ENCODE data around the gene CFAP45. TPM values are rescaled to one million over a fixed set of nuclear protein-coding genes. Genes with fewer than 3 reads are reported as not detected.
A peak's percentile ranks its signal among the peaks of the same experiment; 100 is the strongest.

CFAP45 gene
- total RNA-seq, 1 experiment from 2014 or later: 0.48 TPM

GRCh38 chr1:159914252-159915018 lies 14.5 kb upstream of the CFAP45 start (continued):
- TF ChIP-seq ZNF263 (CRISPR knock-in tag; IDR thresholded peaks at IDR 0.05; ENCODE audit: low read depth) (no peak), RELA (CRISPR knock-in tag; IDR thresholded peaks at IDR 0.05; ENCODE audit: borderline replicate concordance) (no peak)

- peak overlapping the region; percentile 5; the same call in 1 of the 2 replicates for H3K4me3 Mint-ChIP-seq
- no peak for DNase-seq (ENCODE audit: low spot score)
- no peaks in the 10 kb centered on the region for H3K27me3 Mint-ChIP-seq (ENCODE audit: low read depth)
Measured at GRCh38 chr1:159913451-159914192, 13.7 kb upstream of the CFAP45 start.

GRCh38 chr1:159911326-159912070 lies 11.5 kb upstream of the CFAP45 start:
- Mint-ChIP-seq H3K27ac (peak overlapping the region; percentile 32; the same call in 1 of the 2 replicates), H3K4me1 (peaks cover 66% of the 10 kb centered on the region), H3K4me3 (no peak overlapping the region), H3K9me3 (no peaks in the 10 kb centered on the region), H3K36me3 (no peaks in the 10 kb centered on the region), H3K27me3 (ENCODE audit: low read depth) (no peaks in the 10 kb centered on the region)
- TF ChIP-seq HMGA2 (CRISPR knock-in tag; IDR thresholded peaks at IDR 0.05): no peak
- CTCF ChIA-PET: interaction anchor here (1.1 to 1.5 kb wide), 2 partner anchors 20 to 167 kb away, joined by 3 to 4 read pairs; no protein-coding TSS in a partner anchor
- ATAC-seq (no peak), DNase-seq (ENCODE audit: low spot score) (no peak)
- POLR2A ChIA-PET: no interaction called here

More at GRCh38 chr1:159913451-159914192, 13.7 kb upstream of the CFAP45 start:
- Mint-ChIP-seq H3K27ac (peak overlapping the region; percentile 85), H3K9me3 (no peaks in the 10 kb centered on the region), H3K4me1 (peaks cover 69% of the 10 kb centered on the region), H3K36me3 (no peaks in the 10 kb centered on the region)
- ChIA-PET CTCF (interaction anchor here (0.9 to 1.4 kb wide), 4 partner anchors 21 to 115 kb away, joined by 3 to 9 read pairs (median 5); no protein-coding TSS in a partner anchor), POLR2A (interaction anchor here (1.0 to 1.4 kb wide), 2 partner anchors 12 to 16 kb away, joined by 3 to 4 read pairs; partner anchors contain the start of gene TAGLN2)
- peak; percentile 93 for TF ChIP-seq ZBTB43 (CRISPR knock-in tag; IDR thresholded peaks at IDR 0.05)
- TF ChIP-seq MAX (CRISPR knock-in tag; IDR thresholded peaks at IDR 0.05): no peak
- peak; percentile 46 for ATAC-seq

- DNase-seq (ENCODE audit: low spot score) (no peak), ATAC-seq (no peak)
- no peak for TF ChIP-seq TP53 (CRISPR knock-in tag; IDR thresholded peaks at IDR 0.05)
- no peak for TF ChIP-seq PREB (CRISPR knock-in tag; IDR thresholded peaks at IDR 0.05; ENCODE audit: borderline replicate concordance)
- TF ChIP-seq CBFB (CRISPR knock-in tag; IDR thresholded peaks at IDR 0.05; ENCODE audit: low read depth): no peak
- TF ChIP-seq GABPB1 (CRISPR knock-in tag; IDR thresholded peaks at IDR 0.05): no peak
- no peak for TF ChIP-seq SOX15 (CRISPR knock-in tag; IDR thresholded peaks at IDR 0.05)
- no peak for TF ChIP-seq ZNF317 (CRISPR knock-in tag; IDR thresholded peaks at IDR 0.05; ENCODE audit: borderline replicate concordance, low read depth)
- no peak for TF ChIP-seq NFE2L1 (CRISPR knock-in tag; IDR thresholded peaks at IDR 0.05)
- TF ChIP-seq NR1H2 (CRISPR knock-in tag; IDR thresholded peaks at IDR 0.05): no peak
- POLR2A ChIA-PET: no interaction called here
- H3K4me3 Mint-ChIP-seq: no peak overlapping the region
- peaks cover 35% of the 10 kb centered on the region for H3K4me1 Mint-ChIP-seq
- CTCF ChIA-PET: interaction anchor here (2.5 kb wide), 1 partner anchor 99 kb away, joined by 9 read pairs; no protein-coding TSS in a partner anchor
- peaks cover 12% of the 10 kb centered on the region for H3K9me3 Mint-ChIP-seq
- H3K27ac Mint-ChIP-seq: no peak overlapping the region
- peaks cover 5% of the 10 kb centered on the region; the same call in 1 of the 2 replicates for H3K36me3 Mint-ChIP-seq
- peaks cover 5% of the 10 kb centered on the region; the same call in 1 of the 2 replicates for H3K27me3 Mint-ChIP-seq (ENCODE audit: low read depth)
Measured at GRCh38 chr1:159908031-159908940, 8.3 kb upstream of the CFAP45 start.
